GM19455 (cell line): ENCODE results near the gene MORN1.
"Not testable (repeated sequence)": the region's sequence is repeated elsewhere in the genome, so short reads cannot be mapped to it uniquely, and the experiment has no call there.

Experiments
- ATAC-seq: cut with Tn5 transposase; IDR thresholded peaks from one replicate; pipeline ENCODE4 v1.9.1; 2021; ENCODE audit not compliant: unreplicated experiment

The MORN1 gene

DNA sequence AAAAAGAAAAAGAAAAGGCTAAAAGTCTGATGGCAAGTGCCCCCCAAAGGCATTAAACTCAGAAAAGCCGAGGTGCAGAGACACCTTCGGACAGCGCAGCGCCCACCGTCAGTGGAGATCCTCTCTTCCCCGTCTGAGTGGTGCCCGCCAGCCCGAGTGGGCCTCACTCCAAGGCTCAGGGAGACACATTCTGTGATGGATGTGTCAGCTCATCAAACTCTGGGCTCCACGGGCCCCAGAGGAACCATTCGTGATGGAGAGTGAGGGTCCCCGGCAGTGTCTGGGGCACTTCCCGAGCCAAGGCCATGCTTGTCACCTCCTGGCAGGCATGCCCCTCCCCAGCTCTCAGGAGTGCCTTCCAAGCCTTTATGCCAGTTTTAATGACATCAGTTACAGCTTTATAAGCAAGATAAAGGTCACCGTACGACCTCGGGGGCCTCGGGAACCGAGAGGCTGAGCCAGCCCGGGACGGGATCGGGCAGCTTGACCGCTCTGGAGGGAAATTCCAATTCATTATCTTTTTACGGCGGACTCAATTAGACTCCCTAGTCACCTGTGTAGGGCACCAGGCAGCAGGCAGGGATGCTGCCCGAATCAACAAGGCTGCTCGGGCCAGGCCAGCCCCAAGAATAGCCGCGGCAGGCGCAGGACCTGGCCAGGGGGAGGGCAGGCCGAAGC, 49.5 kb downstream of the MORN1 start:
- no peak for ATAC-seq

DNA sequence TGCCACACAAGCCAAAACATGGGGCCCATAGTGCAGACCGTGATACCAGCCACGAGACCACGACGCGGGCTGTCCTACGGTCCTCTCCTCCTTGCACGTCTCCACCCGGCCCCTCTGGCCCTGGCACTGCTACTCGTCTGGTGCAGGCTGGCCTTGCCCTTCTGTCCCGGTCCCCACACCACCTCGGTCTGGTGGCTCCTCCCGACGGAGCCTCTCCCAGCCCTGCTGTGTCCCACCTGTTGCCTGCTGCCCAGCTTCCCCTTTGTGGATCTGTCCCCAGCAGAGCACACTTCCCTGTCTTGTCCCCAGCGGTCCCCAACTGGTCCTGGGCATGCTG, 50.5 kb downstream of the MORN1 start:
- no peak for ATAC-seq

DNA sequence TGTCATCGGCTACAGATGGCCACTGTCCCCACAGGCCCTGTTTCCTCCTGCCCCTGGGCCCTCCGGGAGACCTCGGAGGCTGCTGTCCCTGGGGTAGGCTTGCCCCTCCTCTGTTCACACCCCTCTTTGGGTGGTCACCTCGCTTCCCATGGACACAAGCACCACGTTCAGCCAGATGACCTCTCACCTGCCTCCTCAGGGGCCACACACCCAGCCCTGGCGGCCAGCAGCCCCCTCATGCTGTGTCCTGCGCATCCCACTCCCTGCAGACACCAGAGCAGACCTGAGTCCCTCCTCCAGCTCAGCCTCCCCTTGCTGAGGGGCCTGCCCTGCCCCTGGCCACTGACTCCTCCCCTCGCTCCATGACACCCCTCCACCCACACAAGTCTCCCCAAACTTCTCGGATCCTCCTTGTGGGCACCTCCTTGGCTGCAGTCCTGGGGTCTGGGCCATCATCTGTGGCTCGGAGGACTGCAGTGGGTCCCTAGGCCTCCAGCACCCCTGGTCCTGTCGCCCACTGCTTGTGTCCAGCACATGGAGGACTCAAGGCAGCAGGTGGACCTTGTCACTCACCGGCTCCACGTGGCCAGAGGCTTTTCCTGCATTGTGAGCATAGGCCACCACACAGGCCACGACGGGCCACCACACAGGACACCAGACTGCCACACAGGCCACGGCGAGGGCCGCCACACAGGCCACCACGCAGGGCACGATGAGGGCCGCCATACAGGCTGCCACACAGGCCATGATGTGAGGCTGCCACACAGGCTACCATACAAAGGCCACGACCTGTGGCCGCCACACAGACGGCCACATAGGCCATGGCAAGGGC, 51.1 kb downstream of the MORN1 start:
- ATAC-seq: no peak

DNA sequence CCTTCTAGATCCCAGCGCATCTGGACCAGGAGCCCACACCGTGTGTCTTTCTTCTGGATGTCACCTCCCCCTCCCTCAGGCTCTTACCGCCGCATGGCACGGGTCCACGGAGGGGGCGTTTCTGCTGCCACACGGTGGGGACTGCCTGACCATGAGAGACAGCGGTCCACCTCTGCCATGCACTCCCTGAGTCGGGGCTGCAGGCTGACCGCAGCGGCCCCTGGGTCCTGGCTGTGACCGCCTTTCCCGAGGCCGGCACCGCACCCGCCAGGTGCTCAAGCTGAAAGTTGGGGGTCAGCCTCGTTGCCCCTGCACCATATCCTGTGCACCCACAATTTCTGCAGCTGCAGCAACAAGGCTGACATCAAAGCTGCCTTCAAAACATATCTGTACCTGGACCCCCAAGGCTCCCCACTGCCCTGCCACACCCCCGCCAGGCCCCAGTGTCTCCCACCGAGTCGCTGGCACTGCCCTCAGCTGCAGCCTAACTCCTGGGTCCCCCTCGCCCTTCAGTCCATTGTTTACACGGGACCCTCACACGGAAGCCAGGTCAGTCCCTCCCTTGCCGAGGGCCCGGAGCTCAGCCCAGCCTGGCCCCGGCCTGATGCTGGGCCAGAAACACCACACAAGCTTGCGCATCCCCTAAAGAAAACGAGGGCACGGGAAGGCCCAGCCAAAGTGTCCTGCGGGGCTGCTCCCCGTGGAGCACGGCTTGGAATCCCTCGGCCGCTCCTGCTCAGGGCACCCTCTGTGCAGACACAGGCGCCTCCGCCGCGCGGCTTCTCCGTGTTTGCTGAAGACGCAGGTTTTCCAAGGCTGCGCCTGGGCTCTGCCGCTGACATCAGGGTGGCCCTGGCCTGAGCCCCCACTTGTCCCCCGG, 51.9 kb downstream of the MORN1 start:
- no peak for ATAC-seq

DNA sequence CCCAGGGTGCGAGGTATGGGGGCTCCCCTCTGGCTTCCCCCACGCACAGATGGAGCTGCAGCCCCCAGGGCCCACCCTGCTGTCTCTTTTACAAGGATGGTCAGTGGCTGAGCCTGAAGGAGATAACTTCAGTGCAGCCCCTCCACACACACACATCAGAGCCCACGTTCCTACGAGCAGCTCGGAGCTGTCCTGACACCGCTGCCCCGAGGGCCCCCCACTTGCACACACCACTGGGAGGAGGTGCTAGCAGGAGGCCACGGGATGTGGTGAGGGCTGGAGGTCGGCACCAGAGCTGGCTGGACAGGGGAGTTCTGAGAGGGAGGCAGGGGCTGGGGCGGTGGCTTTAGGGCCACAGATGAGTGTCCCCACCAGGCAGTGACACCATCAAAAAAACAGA, 53.9 kb downstream of the MORN1 start:
- ATAC-seq: no peak

DNA sequence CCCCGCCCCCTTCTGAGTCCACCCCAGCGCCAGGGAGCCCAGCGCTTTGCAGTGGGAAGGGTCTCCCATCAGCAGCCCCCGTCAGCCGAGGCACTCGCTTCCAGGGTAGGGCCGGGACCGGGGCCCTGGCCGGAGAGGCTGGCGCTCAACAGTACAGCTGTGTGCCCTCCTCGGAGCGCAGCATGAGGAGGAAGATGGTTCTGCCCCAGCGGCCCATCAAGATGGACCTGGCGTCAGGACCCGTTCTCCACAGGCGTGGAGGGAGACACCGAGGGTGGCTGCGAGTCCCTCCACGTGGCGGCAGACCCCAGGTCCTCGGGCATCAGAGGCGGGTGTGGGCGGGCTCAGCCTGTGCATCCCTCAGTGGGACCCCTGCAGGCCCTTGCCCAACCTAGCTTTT, 54.3 kb downstream of the MORN1 start:
- ATAC-seq: no peak

DNA sequence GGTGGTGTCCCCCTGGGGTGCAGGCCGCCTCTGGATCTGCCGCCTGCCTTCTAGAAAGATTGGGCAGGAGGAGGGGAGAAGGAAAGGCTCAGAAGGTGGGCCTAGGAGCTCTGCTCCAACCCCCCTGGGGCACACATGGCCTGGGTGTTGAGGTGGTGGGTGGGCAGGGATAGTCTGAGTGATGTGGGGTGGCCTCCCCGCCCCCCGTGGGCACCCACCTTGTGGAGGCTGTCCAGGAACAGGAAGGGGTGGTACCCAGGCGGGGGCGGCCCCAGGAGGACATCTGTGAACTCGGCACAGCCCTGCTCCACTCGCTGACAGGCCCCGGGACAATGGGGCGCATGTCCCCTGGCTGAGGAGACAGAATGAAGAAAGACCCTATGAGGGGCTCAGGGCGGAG, 54.9 kb downstream of the MORN1 start:
- ATAC-seq: no peak

DNA sequence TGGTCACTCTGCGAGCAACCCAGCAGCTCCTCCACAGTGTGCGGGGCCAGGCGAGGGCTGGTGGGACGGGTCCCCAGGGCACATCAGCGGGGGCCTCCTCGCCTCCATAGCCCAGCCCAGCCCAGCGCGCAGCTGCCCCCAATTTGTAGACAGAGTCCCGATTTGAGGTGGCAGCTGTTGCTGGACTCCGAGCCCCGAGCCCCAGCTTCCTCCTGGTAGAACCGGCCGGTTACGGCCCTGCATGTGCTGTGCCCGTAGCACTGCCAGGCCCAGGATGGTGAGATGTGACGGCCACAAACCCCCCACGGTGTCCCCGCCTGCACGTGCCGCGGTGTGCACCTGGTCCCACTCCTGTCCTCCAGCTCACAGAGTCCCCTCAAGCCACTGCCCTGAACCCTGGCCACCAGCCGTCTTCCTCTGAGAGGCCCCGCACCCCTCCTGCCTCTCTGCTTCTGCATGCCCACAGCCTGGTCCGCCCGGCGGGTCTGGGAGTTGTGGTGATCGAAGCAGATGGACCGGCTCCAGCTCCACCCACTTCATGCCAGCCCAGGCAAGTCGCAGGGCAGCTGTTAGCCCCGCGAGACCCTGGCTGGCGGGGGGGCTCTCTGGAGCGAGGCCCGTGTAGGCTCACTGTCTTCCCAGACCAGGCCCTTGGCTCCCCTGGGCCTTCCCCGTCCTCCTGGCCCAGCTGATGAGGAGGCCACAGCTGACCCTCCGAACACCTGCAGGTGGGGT, 55.5 kb downstream of the MORN1 start:
- ATAC-seq: no peak

DNA sequence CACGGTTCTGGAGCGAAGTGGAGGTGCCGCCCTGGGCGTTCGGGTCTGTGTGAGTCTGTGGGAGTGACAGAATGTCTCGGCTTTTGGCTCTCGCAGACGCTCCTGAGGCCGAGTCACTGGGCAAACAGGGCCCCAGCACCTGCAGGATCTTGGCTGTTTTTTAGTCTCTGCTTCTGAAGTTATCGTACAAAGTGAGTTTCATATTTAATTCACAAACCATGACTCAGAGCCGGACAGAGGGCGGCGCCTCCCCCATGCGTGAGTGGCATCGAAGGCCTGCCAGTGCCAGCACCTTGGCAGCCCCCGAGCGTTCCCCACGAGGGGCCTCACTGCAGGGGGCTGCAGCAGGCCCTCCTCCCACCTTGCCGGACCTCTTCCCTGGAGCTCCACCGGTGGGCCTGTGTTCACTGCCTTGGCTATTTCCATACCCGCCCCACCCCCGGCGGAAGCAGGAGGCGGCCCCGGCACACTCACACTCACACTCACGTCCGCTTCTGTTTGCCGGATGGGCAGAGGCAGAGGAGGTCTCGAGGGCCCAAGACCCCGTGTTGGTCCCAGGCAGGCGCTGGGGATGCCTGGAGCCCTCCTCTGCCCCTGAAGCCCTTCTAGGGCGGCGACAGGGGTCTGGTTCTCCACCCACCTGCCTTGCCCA, 56.3 kb downstream of the MORN1 start:
- ATAC-seq: no peak

DNA sequence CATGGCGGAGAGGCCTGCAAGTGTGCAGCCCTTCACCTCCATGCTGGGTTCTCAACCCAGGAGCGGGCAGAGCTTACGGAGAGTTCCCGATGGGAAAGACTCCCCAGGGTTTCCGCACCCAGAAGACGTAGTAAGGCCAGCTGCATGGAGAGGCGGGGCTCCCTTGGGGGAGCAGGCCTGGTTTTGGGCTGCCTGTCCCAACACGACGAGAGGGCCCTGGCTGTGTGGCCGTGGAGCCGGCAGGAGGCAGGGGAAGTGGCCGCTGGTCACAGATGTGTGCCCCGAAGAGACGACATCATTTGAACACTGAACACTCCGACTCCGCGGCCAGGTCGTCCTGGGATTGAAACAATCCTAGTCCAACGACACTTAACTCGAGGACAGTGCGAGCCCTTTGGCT, 57.0 kb downstream of the MORN1 start:
- no peak for ATAC-seq

DNA sequence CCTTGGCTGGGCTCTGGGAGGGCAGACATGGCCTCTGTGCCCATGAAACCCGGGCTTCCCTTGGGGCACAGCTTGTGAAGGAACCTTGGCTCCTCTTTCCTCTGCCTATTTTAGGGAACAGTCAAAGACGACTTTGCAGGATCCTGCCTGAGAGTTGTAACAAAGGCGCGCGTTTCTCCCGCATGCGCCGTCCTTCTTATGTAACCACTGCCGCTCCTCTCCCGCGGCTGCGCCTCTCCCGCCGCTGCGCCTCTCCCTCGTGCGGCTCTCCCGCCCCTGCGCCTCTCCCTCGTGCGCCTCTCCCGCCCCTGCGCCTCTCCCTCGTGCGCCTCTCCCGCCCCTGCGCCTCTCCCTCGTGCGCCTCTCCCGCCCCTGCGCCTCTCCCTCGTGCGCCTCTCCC, 59.8 kb downstream of the MORN1 start:
- ATAC-seq: not testable (repeated sequence)

DNA sequence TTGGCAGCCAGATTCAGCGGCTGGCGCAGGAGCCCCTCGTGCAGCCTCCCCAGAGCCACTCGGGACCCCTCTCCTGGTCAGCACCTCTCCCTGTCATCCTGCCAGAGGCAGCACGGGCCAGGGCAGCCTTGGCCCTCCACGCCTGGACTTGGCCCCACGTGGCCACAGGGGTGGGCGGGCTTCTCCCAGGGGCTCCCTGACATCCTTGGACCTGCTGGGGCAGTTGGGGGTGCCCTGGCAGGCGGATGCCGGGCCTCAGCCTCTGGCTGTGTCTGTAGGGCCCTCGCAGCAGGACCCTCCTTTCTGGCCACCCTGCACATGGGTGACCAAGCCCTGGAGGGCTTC, 60.2 kb downstream of the MORN1 start:
- no peak for ATAC-seq

DNA sequence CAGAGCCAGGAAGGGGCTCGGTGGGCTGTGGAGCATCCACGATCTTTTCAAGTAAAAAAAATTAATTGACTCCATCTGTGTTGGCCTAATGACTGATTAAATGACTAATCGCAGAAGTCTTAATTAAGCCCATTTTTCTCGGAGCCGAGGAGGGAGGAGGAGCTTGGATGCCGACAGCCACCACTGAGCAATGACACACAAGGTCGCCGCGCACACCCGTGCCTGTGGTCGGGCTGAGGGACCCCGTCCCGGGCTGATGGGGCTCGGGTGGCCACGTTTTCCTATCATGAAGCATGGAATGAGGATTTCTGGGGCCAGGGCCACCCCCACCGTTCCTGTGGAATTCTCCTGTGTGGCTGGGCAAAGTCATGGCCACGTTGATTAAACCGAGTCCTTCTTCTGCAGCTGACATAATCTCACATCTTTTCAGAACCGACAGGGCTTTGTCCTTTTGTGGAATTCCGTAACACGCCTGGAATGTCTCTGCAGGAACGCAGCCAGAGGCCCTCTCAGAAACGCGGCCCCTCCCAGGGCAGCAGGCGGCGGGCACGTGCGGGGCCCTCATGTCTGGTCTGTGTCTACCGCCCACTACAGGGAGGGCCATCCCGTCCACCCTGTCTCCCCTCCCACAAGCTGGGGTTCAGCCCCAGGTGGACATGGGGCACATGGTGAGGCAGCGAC, 60.7 kb downstream of the MORN1 start:
- no peak for ATAC-seq

DNA sequence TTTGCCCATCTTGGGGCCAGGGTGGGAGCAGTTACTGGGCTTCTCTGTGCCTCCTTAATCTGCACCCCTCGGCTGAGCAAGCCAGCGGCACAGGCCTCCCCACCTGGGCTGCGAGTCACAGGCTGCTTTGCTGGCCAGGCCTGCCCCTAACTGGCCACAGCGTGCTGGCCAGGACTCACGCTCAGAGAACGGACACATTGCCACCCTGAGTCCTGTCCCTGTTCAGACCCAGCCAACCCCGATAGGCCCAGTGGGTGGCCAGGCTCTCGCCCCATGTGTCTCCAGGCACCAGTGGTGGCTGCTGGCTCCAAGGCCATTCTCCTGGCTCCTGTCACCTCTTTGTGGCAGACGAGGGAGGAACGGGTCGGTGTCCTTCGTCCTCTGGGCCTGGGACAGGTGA, 61.3 kb downstream of the MORN1 start:
- no peak for ATAC-seq

DNA sequence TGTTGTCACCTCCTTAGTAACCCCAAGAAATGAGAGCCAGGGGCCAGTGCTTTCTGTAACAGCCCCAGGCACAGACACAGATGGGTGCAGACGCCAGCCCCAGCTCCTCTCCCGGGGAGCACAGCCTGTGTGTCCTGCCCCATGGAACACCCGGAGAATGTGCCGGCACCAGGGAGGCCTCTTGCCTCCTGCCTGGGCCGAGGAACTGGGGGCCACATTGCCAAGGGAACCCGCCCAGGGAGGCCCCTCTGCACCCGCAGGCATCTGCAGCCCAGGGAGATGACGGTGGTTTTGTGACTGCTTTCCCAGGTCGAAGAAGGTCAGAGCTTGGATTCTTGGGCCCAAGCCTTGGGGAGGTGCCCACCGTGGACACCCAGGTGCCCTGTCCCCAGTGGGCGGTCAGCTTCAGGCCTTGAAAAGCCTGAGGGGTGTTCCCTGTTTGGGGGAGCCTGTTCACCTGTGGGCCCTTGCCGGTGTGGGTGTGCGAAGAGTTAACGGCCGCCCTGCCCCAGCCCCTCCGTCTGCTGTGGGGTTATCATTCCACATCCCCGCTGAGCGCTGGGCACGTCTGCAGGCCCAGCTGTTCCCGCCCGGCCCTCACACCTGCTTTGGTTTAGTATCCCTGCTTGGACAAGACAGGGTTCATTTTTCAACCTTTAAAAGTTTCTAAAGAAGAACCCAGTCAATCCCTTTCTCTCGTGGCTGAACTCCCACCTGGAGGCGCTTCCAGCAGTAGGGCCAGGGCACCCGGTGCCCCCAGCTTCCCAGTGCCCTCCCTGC, 62.5 kb downstream of the MORN1 start:
- no peak for ATAC-seq

DNA sequence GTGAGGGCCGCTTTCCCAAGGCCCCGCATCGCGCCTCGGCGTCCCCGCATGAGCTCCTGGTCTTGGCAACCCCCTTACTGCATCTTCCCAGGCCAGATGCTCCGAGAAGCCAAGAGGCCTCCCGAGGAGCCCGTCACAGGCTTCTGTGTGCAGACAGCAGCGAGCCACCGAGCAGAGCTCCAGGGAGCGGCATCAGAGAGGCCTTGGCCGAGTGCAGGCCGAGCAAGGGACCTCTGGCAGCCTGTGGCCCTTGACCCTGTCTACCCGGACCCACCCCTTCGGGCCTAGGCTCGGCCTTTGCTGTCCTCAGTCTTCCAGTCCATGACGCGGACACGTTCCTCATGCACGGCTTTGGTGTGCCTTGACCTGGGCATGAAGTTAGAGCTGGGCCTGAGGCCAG, 63.5 kb downstream of the MORN1 start:
- ATAC-seq: no peak

DNA sequence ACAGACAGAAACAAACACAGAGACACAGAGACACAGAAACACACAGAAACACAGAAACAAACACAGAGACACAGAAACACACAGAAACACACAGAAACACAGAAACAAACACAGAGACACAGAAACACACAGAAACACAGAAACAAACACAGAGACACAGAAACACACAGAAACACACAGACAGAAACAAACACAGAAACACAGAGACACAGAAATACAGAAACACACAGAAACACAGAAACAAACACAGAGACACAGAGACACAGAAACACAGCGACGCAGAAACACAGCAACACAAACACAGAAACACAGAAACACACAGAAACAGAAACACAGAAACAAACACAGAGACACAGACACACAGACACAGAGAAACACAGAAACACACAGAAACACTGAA, 64.2 kb downstream of the MORN1 start:
- not testable (repeated sequence) for ATAC-seq

DNA sequence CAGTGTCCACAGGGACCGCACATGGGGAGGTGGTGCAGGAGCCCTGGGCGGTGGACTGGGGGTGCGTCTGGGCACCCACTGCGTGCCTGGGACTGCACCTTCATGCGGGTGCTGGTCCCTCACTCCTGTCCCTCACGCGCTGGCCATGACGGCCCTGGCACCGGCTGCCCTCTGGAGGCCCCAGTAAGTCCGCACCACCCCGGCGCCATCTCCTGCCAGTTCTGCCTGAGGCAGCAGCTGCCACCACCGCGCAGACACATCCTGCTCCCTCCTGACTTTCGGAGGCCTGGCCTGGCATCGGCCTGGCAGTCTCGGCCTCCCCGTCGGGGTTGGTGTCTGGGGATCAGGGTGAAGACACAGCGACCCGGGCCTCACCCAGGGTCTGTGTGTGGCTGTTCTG, 64.8 kb downstream of the MORN1 start:
- no peak for ATAC-seq

DNA sequence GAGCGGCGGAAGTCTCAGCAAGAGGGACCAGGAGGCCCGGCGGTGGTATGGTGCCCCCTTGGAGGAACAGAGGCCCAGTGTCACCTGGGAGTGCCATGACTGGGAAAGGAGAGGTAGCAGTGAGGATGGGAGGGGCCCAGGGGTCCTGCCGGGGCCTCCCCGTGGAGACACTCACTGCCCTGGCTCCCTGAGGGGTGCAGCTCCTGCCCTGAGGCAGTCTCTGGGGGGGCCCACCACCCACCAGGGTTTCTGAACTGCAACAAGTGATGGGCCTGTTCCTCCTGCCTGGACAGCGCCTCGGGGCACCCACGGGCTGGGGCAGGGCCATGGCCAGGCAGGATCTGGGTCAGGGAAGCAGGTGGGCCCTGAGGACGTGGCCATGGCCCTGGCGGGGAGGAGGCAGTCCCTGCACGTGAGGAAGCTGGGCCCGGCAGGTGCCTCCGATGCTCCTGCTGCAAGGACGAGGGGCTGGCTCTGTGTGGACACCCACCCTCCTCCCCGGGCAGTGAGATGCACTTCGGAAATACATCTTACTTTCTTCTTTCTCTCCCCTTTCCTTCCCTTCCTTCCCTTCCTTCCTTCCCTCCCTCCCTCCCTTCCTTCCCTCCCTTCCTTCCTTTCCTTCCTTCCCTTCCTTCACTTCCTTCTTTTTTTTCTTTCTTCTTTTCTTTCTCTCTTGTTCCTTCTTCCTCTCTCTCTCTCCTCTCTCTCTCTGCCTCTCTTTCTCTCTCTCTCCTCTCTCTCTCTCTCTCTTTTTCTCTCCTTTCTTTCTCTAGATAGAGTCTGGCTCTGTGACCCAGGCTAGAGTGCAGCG, 66.6 kb downstream of the MORN1 start:
- no peak for ATAC-seq
